Renal cortex interstitium (tissue), 11 donors: ENCODE measurements around the gene MYL7. TPM values are rescaled to one million over a fixed set of nuclear protein-coding genes. Genes with fewer than 3 reads are reported as not detected.

Source experiments
- DNase-seq, 11 donors: peaks; one replicate each; pipeline ENCODE4 v3.0.0-alpha.2; 2013; ENCODE audit warnings: low read depth in 9 of 11, low spot score in 4 of 11; ENCODE audit errors: extremely low read depth in 1 of 11
- polyA plus RNA-seq, 3 donors: library from polyadenylated mRNA; unstranded; fragments of 120-200 nt; gene quantifications; one replicate each; pipeline ENCODE4 v1.2.1, GENCODE V29; 2013; ENCODE audit not compliant: insufficient read length in 3 of 3

The MYL7 gene
- polyA plus RNA-seq, 3 donors = 0.59 to 0.77 (median 0.62) TPM

- DNase-seq = no peak
Measured at GRCh38 chr7:44106311-44107065, 34.6 kb downstream of the MYL7 start.

GRCh38 chr7:44105832-44106231 is 35.3 kb downstream of the MYL7 start:
- no peak for DNase-seq

- DNase-seq = peak in 1 of 11 donors; percentile 31
Measured at GRCh38 chr7:44104860-44105771, 36.0 kb downstream of the MYL7 start.

- DNase-seq = peak in 1 of 11 donors; percentile 40
Measured at GRCh38 chr7:44103923-44104859, 36.9 kb downstream of the MYL7 start, which contains the start of gene AEBP1. AEBP1 (plus strand) TSS chr7:44104345; CDS start chr7:44104666, 321 bp downstream.

- no peak for DNase-seq
Measured at GRCh38 chr7:44103566-44103922, 37.6 kb downstream of the MYL7 start.

- DNase-seq = no peak
Measured at GRCh38 chr7:44102846-44103565, 38.1 kb downstream of the MYL7 start.

- no peak for DNase-seq
Measured at GRCh38 chr7:44101966-44102845, 38.9 kb downstream of the MYL7 start.

- no peak for DNase-seq
Measured at GRCh38 chr7:44101303-44101965, 39.7 kb downstream of the MYL7 start.

- no peak for DNase-seq
Measured at GRCh38 chr7:44100458-44101302, 40.5 kb downstream of the MYL7 start.

GRCh38 chr7:44099669-44100068 is 41.5 kb downstream of the MYL7 start:
- DNase-seq = no peak

- no peak for DNase-seq
Measured at GRCh38 chr7:44098092-44099068, 42.8 kb downstream of the MYL7 start.

- DNase-seq = no peak
Measured at GRCh38 chr7:44097064-44097932, 43.8 kb downstream of the MYL7 start.

GRCh38 chr7:44096326-44096881 is 44.7 kb downstream of the MYL7 start:
- no peak for DNase-seq

- DNase-seq = no peak
Measured at GRCh38 chr7:44095781-44096180, 45.4 kb downstream of the MYL7 start.
